Loucy (cell line): ENCODE measurements around the gene PRXL2A.

Experiments
- CTCF ChIP-seq: fragments of 200-600 bp; sonication (generic); conservative IDR thresholded peaks from 2 replicates; pipeline ENCODE4 v1.5.1; 2014; ENCODE audit warnings: mild to moderate bottlenecking, antibody characterized with exemption, low read length
- EZH2phosphoT487 ChIP-seq: fragments of 200-600 bp; IDR thresholded peaks from 2 replicates; pipeline ENCODE4 v1.6.1; 2018; ENCODE audit warnings: antibody characterized with exemption, mild to moderate bottlenecking, moderate library complexity, borderline replicate concordance

- TF ChIP-seq CTCF (no peak), EZH2phosphoT487 (no peak)
Measured at GRCh38 chr10:80463868-80464267, 55.5 kb downstream of the PRXL2A start.
